GM03348 (cell line): Measurements from ENCODE around the gene NEGR1.

Experiments used
- DNase-seq: peaks from one replicate; pipeline ENCODE4 v3.0.0; 2012; ENCODE audit warnings: low spot score

Gene NEGR1

DNA sequence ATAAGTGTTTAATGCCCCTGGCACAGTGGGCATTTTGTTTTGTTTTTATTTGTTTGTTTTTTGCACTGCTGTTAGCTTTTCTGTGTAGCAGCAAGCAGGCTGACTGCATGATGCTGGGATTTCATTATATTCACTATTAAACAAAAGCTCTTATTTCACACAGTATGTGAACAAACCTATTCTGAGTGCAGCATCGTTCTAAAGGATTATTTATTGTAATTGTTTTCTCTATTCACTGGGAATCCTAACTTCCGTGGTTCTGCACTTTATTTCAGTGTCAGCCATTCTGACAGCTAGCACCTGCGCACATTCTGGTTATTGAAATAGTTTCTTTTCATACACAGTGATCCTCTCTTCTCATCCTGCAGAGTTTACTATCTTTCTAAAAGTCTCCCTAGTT lies 595.0 kb downstream of the NEGR1 start:
- DNase-seq: no peak

DNA sequence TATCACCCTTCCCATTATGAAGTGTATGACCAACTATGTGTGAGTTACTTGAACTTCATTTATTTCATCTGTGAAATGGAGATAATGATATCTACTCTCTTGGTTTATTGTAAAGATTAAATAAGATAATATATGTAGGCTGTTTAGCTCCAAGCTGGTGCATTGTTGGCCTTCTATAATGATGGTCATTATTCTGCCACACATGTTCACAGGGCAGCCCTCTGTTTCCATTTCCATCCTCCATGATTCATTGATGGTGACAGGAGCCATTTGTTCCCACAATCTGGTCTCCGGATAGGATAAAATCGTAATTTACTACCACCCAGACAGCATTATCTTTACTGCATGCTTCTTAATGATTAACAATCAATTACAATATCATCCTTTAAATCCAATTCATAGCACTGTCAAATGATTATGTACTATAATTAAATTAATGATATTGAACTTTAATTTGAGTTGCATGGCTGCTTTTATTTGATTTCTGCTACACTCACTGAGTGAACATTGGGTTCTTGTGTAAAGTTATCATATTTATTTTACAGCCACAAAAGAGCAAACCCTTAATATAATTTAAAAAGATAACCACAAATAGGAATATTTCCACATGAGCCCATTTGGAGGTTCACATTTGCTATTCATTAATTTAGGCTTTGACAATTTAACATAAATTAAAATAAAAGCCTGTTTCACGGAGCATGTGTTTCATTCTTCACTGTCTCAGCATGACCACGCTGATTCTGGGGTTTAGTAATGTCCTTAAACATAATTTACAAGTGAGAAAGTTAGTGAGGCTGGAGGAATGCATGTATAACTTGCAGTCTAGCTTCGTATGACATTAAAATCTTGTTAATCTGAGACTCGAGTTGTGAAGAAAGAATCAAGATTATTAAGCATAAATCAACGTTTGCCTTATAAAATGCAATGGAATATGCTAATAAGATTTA lies 605.1 kb downstream of the NEGR1 start:
- no peak for DNase-seq

DNA sequence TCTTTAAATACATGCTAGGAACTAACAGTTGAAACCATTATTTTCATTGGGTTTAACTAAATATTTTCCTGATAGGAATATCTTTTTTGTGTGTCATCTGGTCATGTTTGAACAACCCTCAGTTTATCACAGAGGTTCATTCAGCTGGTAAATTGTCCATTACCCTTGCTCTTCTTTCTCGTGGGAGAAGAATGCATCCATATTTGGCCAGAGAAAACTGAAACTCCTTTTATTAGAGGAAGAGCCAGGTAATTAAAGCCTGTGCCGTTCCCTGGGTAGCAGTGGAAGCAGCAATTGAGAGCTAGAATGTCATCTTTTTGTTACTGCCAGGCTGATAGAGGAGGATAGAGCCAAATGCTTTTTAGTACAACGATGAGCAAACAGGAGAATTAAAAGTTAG lies 614.3 kb downstream of the NEGR1 start:
- DNase-seq: no peak

DNA sequence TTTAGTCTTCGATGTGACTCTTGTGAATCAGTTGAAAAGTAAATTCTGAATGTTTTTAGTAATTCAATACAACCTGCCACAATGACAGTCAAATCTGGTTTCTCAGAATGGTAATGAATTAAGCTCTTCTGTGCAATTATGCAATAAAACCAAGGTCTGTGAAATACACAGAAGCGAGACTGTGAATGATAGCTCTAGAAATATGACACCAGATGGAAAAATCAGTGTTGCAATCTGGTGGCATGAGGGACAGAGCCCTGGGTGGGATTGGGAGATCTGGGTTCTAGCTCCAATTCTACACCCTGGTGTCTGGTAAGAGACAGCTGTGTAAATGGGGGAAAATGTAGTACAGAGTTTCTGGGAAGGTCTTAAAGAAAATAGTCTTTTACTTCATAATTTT lies 615.1 kb downstream of the NEGR1 start:
- peak; percentile 31 for DNase-seq

DNA sequence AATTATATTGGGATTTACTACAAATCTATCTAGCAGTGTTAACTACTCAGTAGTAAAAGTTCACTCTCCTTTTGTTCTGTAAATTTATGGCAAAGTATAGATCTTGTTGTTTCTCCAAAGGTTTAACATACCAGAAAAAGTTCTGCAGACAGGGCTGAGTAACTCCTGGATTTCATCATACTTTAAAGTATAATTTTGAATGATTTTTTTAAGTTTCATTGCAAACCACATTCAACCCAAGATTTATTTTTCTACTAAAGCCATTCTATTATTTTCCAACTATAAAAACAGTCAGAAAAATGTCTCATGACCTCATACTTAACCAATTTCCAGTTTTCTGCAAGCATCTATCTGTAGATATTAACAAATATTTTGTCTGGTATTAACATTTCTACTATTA lies 615.7 kb downstream of the NEGR1 start:
- peak; percentile 31 for DNase-seq

DNA sequence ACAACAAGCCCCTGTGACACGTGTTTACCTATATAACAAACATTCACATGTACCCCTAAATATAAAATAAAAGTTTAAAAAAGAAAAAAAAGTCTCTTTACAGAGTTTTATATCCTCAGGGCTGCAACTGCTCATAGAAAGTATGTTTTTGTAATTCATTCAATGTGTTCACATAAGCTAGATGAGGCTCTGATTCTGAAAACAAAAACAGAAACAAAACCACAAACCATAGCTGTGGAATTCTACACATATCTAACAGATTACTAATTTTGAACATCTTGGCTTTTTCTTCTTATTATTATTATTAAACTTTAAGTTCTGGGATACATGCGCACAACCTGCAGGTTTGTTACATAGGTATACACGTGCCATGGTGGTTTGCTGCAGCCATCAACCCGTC lies 621.9 kb downstream of the NEGR1 start:
- peak; percentile 54 for DNase-seq

DNA sequence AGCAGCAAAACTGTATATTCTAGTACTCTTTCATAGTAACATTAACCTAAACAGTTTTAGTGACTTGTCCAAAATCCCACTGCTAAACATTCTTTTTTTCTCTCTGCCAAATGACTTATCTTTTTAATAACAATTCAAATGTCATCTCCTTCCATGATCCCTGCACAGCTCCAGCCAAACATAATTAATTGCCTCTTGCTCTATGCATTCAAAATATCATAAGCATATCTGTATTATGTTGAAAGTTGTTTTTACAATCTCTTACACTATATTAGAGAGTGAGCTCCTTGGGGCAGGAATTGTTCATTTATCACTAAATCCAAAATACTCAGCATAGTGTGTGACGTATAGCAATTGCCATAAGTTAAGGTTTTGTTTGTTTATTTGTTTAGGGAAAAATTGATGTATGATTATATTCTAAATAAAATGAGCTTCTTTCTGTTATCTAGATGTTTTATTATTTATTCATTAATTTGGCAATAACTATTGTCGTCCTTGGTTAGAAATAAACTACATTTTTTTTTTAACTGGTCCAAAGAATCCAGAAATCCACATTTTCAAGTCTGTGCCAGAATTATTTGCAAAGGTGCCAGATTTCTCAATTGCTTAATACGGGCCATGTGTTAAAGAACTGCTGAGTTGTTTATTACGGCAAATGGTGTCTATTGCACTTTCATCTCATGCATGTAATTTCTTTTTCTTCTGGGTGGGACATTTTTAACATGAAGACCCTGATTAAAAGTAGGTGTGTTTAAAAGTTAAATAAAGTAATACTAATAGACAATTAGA lies 624.3 kb downstream of the NEGR1 start:
- peak; percentile 27 for DNase-seq

DNA sequence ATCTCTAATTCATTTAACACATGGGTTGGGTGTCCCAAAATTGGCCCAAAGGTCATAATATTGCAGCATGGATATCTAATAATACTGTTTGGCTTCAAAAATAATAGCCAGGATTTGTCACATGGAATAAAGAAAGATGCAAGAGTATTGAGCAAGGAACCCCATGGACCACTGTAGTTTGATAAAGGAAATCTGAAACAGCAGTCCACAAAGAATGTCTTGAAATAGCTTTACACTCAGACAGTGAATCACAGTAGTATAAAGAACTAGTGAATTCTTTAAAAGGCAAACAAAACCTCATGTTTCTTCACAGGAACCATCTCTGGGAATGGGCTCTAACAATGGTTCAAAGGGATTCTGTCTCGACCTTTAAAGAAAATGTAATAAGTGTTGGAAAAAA lies 625.4 kb downstream of the NEGR1 start:
- DNase-seq: peak; percentile 51

DNA sequence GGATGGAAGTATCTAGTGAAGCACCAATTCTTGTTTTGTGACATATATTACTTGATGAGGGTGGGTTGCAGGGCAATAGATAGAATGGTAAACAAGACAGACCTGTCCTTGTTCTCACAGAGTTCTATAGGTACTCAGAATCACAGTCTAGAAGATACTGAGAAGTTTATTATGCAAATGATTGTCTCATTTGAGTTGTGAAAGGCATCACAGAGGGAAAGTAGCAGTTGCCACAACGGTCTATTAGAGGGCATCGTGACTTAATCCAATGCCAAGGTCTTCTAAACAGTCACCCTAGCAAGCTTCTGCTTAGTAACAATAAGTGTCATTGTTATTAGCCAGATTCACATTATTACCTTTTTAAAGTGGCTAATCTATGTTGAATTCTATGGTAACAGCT lies 626.7 kb downstream of the NEGR1 start:
- no peak for DNase-seq

DNA sequence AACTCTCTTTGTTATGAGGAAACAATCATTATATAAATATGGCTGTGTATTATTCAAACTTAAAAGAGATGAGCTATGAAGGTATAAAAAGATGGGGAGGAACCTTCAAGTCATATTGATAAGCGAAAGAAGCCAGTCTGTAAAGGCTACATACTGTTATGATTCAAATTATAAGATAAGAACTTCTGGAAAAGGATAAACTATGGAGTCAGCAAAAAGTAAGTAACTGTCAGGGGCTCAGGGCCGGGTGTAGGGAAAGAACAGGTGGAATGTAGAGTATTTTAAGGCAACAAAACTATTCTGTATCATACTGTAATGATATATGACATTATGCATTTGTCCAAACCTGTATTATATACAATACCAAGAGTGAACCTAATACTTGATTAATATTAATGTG lies 628.4 kb downstream of the NEGR1 start:
- no peak for DNase-seq

DNA sequence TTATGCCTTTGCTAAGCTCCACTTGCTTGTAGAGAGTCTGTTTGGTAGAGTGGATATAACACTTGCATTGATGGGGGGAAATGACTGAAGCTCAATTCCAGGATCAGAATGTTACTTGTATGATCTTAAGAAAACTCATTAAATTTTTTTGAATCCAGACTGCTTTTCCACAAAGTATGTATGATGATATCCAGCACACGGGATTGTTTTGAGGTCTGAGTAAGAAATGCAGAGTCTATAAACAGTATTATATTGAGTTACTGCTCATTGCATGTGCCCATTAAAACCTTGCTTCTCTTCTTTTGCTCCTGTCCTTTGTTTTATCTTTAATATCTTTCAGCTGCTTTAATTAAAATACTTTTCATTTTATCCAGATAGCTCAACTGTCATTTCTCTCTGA lies 631.1 kb downstream of the NEGR1 start:
- no peak for DNase-seq

DNA sequence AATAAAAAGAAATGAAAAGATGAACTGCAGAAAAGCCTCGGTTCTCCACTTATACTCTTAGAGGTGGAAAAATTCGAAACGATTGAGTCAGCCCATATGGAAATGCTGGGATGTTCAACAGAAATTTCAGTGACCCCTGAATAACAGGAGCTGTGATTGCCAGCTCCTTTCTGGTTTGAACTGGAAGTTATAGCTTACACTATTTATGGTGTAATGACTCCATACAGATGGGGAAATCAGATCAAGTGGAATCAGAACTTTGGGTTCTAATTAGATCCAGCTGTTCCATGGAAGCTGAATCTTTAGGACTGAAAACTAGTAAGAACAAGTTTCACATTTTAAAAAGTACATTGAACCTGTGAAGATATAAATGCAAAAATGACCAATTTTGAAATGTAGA lies 632.2 kb downstream of the NEGR1 start:
- DNase-seq: peak; percentile 25

DNA sequence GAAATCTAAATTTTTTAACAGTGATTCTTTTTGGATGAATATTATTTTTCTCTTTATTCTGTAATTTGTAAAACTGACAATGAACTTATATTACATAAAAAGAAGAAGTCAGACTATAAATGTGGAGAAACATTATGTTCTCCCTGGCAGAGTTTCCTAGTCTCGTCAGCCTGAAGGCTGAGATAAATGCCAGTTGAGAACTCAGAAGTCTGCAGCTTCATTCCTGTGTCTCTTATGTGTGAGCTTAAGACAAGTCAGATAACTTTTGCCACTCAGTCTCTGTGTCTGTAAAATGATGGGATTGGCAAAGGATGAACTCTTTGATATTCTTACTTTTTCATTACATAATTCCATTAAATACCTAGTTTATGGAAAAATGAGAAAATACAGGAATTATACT lies 632.7 kb downstream of the NEGR1 start:
- DNase-seq: no peak

DNA sequence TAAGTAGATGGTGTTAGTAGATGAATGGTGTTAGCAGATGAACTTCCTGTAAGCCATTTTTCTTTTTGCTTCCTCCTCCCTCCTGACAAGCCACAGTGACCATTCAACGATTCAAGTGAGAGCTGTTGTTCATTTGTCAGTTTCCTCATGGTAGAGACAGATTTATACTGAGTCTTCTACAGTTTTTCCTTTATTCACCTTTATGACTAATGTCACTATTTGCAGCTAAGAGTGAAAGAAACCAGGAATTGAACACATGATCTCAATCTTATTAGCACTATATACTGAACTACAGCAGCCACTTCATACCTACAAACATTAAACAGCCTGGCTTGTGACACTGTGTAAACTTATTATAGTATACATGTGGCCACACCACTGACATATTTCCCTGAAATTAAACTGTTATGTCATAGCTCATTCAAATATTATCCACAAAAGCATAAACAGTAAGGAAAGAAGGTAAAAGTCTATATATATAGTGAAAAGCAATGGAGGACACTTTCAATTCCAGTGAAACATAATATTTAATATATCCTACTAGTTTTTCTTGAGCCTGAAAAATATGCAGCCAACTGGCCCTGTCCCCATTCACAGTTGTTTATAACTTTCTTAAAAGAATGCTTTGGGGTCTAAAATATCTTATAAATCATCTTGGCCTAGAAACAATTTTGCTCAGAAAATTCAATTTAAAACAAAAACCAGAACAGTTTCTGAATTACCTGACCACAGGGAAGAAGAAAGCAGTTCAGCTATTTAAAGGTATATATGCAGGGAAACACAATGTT lies 634.6 kb downstream of the NEGR1 start:
- no peak for DNase-seq

DNA sequence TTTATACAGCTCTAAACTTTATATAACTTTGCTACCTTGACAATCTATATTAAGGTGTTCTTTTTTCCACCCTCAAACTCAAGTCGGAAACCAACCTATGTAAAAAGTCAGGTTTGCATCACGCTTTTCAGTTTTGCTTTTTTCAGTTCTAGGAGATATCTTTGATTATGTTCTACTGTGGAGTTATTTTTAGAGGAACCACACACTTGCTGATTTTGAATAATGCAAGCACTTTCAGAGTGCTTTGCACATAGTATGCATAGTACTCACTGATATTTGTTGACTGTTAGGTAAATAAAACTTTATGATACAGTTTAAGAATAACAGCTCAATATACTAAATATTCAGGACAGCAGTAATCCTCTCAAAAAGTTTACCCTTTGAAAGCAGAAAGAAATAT lies 637.3 kb downstream of the NEGR1 start:
- DNase-seq: no peak

DNA sequence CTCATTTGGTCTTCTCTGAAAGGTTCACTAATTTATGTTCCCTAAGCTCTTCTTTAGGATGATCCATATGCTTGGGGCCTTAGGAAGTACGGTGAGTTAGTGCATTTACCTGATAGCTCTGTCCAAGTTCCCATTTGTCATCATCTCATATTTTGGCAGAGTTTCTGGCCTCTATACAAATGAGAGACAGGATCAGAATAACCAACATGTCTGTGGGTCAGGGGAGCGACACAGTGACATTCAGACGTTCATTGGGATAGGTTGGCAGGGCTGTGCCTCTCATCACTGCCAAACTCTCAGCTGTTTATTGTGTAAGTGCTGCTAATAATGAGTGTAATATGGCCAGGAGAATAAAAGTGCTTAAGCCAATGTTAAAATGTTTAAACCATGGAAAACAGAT lies 640.4 kb downstream of the NEGR1 start:
- no peak for DNase-seq

DNA sequence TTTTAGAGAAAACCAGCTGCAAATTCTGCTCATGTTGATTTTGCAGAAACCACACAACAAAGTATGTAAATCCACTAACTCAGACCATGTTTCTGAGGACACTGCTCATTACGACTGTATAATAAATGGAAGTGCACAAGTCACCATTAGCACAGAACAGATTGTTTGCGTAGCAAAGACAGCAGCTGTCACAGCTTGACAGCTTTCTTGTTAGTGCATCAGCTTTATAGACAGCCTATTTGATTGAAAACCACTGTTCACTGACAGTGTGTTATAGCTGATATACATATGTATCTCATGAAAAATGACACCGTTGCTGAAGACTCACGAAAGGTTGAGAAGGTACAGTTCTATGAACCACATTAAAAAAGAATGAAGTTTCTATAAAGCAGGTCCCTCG lies 641.3 kb downstream of the NEGR1 start:
- no peak for DNase-seq

DNA sequence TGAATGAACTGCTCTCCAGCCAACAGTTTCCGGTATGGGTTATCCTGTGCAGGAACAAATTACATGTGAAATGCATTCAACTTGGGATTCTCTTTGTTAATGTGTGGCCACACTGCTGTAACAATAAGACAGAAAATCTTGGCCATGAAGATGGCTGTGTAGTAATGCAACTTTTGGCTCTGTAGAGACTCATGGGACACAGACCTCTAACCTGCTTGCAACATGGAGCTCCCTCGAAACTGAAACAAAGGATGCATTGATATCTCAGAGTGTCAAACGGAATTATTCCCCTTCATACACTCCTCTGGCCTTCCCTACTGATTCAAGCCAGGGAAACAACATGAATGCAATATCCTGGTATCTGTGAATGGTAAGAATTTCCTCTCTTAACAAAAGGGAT lies 642.2 kb downstream of the NEGR1 start:
- DNase-seq: no peak

DNA sequence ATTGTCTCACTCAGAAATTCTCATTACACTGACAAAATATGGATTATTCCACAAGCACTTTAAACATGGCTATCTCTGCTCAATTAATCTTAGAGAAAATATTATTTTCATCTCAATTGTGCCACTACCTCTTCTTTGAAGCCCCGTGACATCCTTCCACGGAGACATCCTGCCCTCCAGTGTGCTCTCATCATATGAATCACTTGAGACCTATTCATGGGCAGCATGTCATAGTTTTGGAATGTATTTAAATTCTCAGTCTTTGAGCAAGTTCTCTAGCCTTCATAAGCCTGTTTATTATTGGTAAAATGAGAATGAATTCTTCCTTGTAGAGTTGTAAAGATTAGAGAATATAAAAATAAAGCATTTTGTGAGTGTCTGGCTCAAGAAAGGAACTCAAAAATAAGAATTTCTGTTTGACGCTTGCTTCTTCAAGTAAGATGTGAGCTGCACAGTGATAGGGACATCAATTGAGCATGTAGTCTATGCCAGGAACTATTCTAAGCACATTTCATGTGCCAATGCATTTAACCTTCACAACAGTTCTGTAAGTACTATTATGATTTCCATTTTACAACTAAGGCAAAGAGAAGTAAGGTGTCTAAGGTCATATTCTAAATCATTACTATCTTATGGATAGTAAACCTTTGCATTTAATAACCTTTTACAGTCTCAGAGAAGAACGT lies 644.1 kb downstream of the NEGR1 start:
- peak; percentile 30 for DNase-seq

DNA sequence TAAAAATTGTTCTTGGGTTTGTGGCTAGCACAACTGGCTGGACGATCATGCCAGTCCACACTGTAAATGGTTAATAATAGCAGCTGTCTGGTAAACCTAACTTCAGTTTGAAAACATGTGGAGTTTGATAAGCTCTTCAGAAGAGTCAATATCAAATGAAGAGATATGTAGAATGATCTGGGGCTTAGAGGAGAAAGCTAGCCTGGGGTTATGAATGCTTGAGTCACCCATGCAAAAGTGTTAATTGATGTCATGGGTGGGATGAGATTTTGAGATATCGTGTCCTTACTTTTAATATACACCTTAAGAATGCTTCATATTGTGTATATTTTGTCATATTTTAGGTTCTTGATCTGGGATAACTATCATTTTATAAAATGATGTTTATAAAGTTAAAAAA lies 646.8 kb downstream of the NEGR1 start:
- no peak for DNase-seq

DNA sequence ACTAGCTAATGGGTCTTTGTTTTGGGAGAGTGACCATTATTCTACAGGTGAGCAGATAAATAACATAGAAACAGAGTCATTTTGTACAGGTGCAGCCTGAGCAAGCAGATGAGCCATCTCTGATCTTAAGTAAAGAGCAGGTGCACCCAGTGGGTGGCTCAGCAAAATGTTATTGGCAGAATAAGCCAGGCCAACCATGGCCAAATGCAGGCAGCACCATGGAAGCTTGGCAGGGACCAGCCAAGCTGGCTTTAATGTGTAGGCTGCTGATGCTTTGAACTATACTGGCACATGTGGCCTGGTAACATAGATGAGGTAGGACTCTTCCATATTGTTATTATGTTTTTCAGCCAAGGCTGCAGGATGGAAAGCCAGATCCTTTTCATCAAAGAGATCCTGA lies 648.2 kb downstream of the NEGR1 start:
- DNase-seq: no peak

DNA sequence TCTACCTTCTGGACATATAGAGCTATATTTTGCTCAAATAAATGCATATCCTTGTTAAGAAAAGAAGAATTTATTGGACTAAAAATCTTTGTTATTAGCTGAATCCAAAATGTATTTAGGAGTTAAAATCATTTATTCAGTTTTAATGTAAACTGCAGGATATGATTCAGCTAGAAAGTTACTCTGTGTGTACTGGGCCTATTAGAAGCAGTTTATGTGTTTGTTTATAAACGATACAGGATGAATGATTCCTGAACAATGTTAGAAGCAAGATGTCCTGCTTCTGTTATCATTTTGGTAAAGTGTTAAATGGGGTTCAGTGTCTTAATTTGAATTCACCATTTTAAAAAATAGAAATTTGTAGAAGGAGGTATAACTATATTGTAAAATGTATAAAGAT lies 652.3 kb downstream of the NEGR1 start:
- DNase-seq: no peak
